ENCODE results near the gene ETV3L. TPM values are rescaled to one million over a fixed set of nuclear protein-coding genes. Genes with fewer than 3 reads are reported as not detected.
"Not testable (repeated sequence)": the region's sequence is repeated elsewhere in the genome, so short reads cannot be mapped to it uniquely, and the experiment has no call there.

ETV3L gene
- polyA plus RNA-seq, 1 experiment: not detected

GRCh38 chr1:157103268-157103667, 3.7 kb upstream of the ETV3L start:
- H3K36me3 ChIP-seq (ENCODE audit: control insufficient read depth, insufficient read depth, low read length): no peaks in the 10 kb centered on the region
- TF ChIP-seq CTCF (IDR thresholded peaks at IDR 0.05; ENCODE audit: insufficient read depth, low read depth, low read length): no peak
- ChIA-PET POLR2A (no interaction called here), CTCF (interaction anchor here (0.7 to 5.2 kb wide), 4 partner anchors 13 to 60 kb away, joined by 3 to 30 read pairs (median 16); no protein-coding TSS in a partner anchor)
- H3K27me3 ChIP-seq (ENCODE audit: control insufficient read depth, insufficient read depth, low read length): no peaks in the 10 kb centered on the region; the same call in 1 of the 2 replicates
- no peak overlapping the region for H3K4me3 ChIP-seq (ENCODE audit: low read depth, low read length)
- DNase-seq (ENCODE audit: low read depth): no peak

GRCh38 chr1:157101149-157101548, 1.5 kb upstream of the ETV3L start:
- Histone ChIP-seq H3K27me3 (ENCODE audit: control insufficient read depth, insufficient read depth, low read length) (no peaks in the 10 kb centered on the region; the same call in 1 of the 2 replicates), H3K36me3 (ENCODE audit: control insufficient read depth, insufficient read depth, low read length) (no peaks in the 10 kb centered on the region), H3K4me3 (ENCODE audit: low read depth, low read length) (no peak overlapping the region)
- DNase-seq (ENCODE audit: low read depth): no peak
- POLR2A ChIA-PET: no interaction called here
- CTCF ChIA-PET: interaction anchor here (1.0 to 1.9 kb wide), 2 partner anchors 11 to 55 kb away, joined by 4 to 5 read pairs; no protein-coding TSS in a partner anchor
- no peak for TF ChIP-seq CTCF (IDR thresholded peaks at IDR 0.05; ENCODE audit: insufficient read depth, low read depth, low read length)

- DNase-seq (ENCODE audit: low read depth); POLR2A ChIA-PET; H3K36me3 ChIP-seq (ENCODE audit: control insufficient read depth, insufficient read depth, low read length); H3K27me3 ChIP-seq (ENCODE audit: control insufficient read depth, insufficient read depth, low read length); H3K4me3 ChIP-seq (ENCODE audit: low read depth, low read length): not testable (repeated sequence)
- CTCF ChIA-PET: interaction anchor here (0.8 to 2.9 kb wide), 3 partner anchors 9 to 57 kb away, joined by 4 to 13 read pairs (median 5); no protein-coding TSS in a partner anchor
Measured at GRCh38 chr1:157098987-157099632, 498 bp downstream of the ETV3L start.

- no peaks in the 10 kb centered on the region for H3K36me3 ChIP-seq (ENCODE audit: control insufficient read depth, insufficient read depth, low read length)
- ChIA-PET CTCF (interaction anchor here (0.8 to 2.9 kb wide), 2 partner anchors 8 to 58 kb away, joined by 4 to 13 read pairs; no protein-coding TSS in a partner anchor), POLR2A (no interaction called here)
- no peak overlapping the region for H3K4me3 ChIP-seq (ENCODE audit: low read depth, low read length)
- H3K27me3 ChIP-seq (ENCODE audit: control insufficient read depth, insufficient read depth, low read length): no peaks in the 10 kb centered on the region; the same call in 1 of the 2 replicates
- no peak for TF ChIP-seq CTCF (IDR thresholded peaks at IDR 0.05; ENCODE audit: insufficient read depth, low read depth, low read length)
- no peak for DNase-seq (ENCODE audit: low read depth)
Measured at GRCh38 chr1:157098519-157098918, 1.1 kb downstream of the ETV3L start.

- TF ChIP-seq CTCF (IDR thresholded peaks at IDR 0.05; ENCODE audit: insufficient read depth, low read depth, low read length): no peak
- Histone ChIP-seq H3K27me3 (ENCODE audit: control insufficient read depth, insufficient read depth, low read length) (no peaks in the 10 kb centered on the region; the same call in none of the 2 replicates), H3K4me3 (ENCODE audit: low read depth, low read length) (no peak overlapping the region), H3K36me3 (ENCODE audit: control insufficient read depth, insufficient read depth, low read length) (no peaks in the 10 kb centered on the region)
- ChIA-PET POLR2A (no interaction called here), CTCF (interaction anchor here (2.9 to 5.7 kb wide), 2 partner anchors 8 to 58 kb away, joined by 13 to 37 read pairs; no protein-coding TSS in a partner anchor)
- DNase-seq (ENCODE audit: low read depth): no peak
Measured at GRCh38 chr1:157097692-157098091, 1.9 kb downstream of the ETV3L start.
